ENCODE measurements around the gene SLC22A1.
"Not testable (repeated sequence)": the region's sequence is repeated elsewhere in the genome, so short reads cannot be mapped to it uniquely, and the experiment has no call there.

SLC22A1 gene

DNA sequence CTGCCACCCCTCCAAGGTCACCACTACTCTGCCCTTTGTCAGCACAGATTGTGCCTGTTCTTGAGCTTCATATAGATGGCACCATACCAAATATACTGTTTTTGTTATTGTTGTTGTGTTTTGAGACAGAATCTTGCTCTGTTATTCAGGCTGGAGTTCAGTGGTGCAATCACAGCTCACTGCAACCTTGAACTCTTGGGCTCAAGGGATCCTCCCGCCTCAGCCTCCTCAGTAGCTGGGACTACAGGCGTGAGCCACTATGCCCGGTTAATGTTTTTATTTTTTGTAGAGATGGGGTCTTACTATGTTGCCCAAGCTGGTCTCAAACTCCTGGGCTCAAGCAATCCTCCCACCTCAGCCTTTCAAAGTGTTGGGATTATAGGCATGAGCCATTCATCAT is 18.9 kb downstream of the SLC22A1 start:
- not testable (repeated sequence) for DNase-seq

GRCh38 chr6:160141001-160141726 is 19.5 kb downstream of the SLC22A1 start:
- DNase-seq = no peak

- no peak for DNase-seq
Observed at GRCh38 chr6:160142115-160142715, 20.6 kb downstream of the SLC22A1 start.

GRCh38 chr6:160146454-160147145 is 25.0 kb downstream of the SLC22A1 start:
- DNase-seq = no peak

GRCh38 chr6:160147146-160147536 is 25.5 kb downstream of the SLC22A1 start:
- no peak for DNase-seq

DNA sequence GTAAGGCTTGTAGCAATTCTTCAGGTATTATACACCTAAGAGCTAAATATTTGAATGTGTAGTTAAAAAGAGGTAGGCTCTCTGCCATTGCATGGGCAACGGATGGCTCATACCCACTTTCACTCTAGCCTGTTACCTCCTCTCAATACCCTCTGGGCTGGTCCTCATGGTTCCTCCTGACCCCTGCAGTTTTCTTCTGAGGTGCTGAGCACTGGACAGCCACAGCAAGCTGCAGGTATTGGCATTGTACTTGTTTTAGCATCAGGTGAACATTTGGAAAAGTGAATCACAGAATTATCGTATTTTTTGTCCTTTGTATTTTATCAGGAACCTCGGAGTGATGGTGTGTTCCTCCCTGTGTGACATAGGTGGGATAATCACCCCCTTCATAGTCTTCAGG is 32.9 kb downstream of the SLC22A1 start:
- no peak for DNase-seq

DNA sequence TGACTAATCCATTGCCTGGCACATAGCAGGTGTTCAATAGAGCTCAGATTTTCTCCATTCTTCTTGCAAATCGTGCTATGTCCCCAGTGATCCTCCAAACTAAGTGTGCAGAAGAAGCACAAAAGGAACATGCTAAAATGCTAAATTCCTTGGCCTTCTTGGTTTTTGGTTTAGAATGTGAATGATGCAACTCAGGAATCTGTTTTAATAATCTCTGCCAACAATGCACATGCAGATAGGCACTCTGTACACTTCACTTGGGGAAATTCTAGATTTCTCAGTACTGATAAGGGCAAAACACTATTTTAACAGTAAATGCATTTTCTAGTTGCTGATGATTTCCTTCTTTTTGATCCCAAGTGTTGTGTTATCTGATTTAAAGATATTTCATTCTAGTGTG is 35.2 kb downstream of the SLC22A1 start:
- no peak for DNase-seq

DNA sequence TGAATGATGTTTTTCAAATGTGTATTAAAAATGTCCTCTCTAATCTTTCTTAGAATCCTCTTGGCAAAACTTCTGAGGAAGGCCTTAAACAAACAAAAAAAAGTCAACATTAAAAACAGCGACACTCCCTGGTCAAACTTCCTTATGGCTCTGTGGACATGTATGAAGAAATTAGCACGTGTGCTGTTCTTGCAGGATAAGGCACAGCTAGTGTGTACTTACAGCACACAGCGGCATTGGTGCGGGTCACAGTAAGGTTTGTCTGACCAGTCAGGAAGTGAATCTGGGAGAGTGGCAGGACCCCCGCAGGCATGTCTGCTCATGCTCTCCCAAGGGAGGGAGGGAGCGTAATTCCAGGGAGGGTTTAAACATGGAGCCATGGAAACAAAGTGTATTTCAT is 38.8 kb downstream of the SLC22A1 start:
- DNase-seq = no peak

GRCh38 chr6:160160929-160161646 is 39.5 kb downstream of the SLC22A1 start:
- DNase-seq = no peak

DNA sequence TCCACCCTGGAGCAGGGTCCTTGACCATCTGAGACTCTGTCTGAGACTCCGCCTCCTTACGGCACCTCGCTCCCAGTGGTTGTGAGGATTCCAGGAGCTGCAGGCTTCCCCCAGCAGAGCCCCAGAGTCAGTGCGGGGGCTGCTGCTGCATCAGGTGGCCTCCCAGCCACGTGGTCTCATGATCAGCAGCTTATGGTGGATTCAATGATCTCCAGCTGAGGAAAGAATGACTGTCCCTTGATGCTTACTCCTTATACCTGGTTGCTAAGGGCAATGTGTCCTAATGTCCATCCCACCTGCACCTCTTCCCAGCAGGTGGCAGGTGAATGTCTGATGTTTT is 40.0 kb downstream of the SLC22A1 start:
- no peak for DNase-seq

DNA sequence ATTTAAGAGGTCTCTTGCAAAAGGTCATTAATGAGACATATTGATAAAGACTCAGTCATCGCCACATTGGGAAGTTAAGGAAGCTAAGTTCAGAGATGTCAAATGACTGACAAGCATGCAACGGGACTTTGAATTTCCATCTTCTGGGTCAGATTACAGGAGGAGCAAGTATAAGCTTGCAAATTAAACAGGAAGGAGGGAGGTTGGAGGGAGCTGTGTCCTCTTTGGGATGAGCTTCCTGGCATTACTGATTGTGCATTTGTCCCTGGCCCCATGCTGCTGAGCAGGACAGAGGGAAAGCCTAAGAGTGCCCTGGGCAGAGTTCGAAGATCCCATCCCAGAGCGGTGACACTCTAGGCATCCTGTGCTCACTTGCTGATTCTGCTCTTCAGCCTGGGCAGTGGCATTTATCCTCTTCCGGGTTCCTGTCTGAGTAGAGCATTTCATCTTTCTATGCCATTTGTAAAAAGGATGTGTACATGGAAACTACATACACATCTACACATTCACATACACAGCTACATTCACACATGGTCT is 40.5 kb downstream of the SLC22A1 start:
- DNase-seq = no peak

DNA sequence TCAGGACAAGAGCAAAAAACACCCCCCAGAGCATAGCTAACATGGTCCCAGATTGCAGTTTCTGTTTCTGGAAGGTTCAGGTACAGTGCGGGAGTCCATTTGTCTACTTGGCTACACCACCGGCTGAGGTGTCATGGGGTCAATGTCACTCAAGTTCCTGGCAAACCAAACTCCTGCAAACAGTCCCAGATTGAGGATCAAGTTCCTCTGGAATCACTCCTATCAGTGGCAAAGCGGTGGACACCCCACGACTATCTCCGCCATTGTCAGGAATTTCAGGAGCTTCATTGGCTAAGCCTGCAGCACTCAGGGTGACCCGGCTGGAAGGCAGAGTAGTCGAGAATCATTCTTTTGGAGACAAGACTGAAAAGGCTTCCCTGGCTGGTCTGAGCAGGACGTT is 41.8 kb downstream of the SLC22A1 start:
- DNase-seq = no peak

- DNase-seq = no peak
Observed at GRCh38 chr6:160163912-160164311, 42.3 kb downstream of the SLC22A1 start.

DNA sequence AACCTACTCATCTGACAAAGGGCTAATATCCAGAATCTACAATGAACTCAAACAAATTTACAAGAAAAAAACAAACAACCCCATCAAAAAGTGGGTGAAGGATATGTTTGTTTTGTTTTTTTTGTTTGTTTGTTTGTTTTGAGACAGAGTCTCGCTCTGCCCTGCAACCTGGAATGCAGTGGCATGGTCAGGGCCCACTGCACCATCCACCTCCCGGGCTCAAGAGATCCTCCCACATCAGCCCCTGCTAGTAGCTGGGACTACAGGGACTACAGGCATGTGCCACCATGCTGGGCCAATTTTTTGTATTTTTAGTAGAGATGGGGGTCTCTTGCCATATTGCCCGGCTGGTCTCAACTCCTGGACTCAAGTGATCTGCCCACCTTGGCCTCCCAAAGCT is 44.3 kb downstream of the SLC22A1 start:
- DNase-seq = not testable (repeated sequence)

DNA sequence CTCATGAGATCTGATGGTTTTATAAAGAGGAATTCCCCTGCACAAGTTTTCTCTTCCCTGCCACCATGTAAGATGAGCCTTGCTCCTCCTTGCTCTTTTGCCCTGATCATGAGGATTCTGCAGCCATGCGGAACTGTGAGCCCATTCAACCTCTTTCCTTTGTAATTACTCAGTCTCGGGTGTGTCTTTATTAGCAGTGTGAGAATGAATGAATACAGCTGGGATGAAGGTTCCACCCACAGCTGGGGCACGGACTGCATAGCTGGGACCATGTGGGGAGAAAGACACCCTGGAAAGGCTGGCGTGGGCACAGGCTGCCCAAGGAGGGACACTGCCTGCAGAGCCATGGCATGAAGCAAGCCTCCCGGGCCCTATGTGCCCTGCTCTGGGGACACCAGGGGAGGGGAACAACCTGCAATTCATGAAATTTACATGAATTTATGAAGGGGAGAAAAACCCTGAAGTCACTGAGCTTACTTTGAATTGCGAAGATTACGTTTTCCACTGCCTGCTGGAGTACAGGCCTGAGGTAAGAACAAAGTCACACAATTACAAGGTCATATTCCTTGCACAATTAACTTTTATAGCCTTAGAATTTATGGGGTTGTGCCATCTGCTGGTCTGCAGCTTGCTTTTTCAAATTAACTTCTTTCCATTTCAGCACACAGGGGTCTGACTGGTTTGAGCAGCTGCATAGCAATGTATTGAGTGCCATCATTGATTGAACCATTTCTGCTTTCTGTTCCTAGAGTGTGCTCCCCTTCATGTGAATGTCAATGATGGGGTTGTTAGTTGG is 46.2 kb downstream of the SLC22A1 start:
- DNase-seq = no peak

DNA sequence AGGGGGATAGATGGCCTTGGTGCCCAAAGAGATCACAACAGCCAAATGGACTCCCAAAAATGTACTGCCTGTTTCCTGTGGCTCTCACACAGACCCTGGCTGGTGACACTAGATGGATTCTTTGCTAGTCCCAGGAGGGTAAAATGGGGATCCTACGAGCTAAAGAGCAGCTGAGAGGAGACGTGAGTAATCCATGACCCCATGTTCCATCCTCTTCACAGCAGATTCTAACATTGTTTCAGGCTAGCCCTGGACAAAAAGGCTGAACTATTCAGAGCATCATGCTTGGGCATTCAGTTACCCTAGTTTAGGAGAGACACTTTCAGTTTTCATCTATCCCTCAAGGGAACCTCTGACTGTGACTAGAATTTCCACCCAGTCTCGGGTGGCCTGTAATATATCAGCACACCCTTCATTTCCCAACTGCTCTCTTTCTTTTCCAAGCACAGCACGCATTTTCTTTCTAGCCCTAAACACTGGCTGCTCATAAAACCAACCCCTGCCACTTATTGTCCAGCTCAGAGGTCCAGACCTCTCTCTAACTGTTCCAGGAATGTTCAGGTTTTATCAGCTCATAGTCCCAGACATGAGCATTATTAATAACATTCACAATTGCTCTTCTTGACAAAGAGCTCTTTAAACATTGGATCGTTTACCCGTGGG is 48.5 kb downstream of the SLC22A1 start:
- DNase-seq = no peak

- DNase-seq = no peak
Observed at GRCh38 chr6:160172704-160173103, 51.1 kb downstream of the SLC22A1 start.

DNA sequence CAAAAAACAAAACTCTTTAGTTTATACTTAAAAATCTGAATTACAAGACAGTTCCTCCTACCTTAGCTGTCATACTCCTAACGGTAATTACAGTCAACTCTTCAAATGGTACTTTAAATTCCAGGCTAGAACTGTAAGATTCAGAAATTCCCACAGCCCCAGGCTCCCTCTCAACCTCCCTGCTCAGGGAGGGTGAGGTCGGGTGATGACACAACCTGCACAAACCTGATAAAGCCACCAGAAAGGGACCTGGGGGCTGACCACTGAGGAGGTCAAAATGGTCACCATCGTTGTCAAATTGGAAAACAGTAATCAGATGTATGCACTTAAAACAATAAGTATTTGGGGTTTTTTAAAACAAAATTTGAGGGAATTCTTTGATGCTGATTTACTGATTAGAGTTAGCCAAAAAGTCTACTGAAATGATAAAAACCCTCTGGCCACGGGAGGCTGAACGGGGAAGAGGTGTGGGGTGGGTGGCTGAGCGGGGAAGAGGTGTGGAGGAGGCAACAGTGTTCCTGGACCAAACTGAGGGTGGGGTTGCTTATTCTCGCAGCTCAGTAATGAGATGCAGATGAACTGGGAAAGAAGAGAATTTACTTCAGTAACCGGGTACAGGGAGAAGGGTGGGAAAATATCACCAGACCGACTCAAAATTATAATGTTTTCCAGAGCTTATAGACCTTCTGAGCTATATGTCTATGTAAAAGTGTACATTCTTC is 52.4 kb downstream of the SLC22A1 start:
- DNase-seq = no peak

DNA sequence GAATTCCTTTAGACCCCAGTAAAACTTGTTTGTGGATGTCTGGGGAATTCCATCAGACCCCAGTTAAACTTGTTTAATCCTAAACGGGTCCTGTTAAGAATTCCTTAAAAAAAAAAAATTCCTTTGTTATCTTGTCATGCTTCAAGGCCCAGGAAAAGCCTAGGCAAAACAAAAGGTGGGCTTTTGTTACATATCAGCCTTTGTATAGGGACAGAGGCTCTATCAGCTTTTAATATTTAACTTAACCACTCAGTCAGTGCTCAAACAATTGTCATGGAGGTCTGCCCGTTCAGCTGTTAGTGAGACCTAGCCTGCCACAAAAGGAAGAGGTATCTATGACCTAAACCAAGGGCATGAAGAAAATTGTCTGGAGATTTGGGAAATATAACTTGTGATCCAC is 53.1 kb downstream of the SLC22A1 start:
- no peak for DNase-seq

GRCh38 chr6:160177220-160177619 is 55.6 kb downstream of the SLC22A1 start:
- DNase-seq = no peak

GRCh38 chr6:160178271-160178670 is 56.7 kb downstream of the SLC22A1 start:
- DNase-seq = no peak
